Mononuclear cell (primary cell): ENCODE results near the gene ONECUT1. TPM values are rescaled to one million over a fixed set of nuclear protein-coding genes. Genes with fewer than 3 reads are reported as not detected.

Experiments used
- H3K27me3 ChIP-seq: 2 replicates; pipeline ENCODE4 v1.6.0; 2011; ENCODE audit warnings: low read length, control low read depth; ENCODE audit not compliant: insufficient read depth
- H3K4me1 ChIP-seq: 2 replicates; pipeline ENCODE4 v1.5.1; 2011; ENCODE audit warnings: mild to moderate bottlenecking, low read length, control low read depth; ENCODE audit not compliant: insufficient read depth
- H3K4me3 ChIP-seq: 2 replicates; pipeline ENCODE4 v1.5.1; 2011; ENCODE audit warnings: mild to moderate bottlenecking, low read length, moderate library complexity
- H3K9me3 ChIP-seq: 2 replicates; pipeline ENCODE4 v1.5.1; 2011; ENCODE audit warnings: low read depth, mild to moderate bottlenecking, control low read depth, low read length
- total RNA-seq: library from RNA; depleted of rRNA; stranded (reverse); fragments of >200 nt; gene quantifications from one replicate; pipeline ENCODE4 v1.2.3, GENCODE V29; 2012

ONECUT1 gene
- total RNA-seq, 1 donor: 0.10 TPM

- Histone ChIP-seq H3K4me3 (no peak overlapping the region), H3K9me3 (no peaks in the 10 kb centered on the region), H3K4me1 (no peaks in the 10 kb centered on the region), H3K27me3 (peaks cover 63% of the 10 kb centered on the region)
These were observed 17.4 kb downstream of the ONECUT1 start for GRCh38 chr15:52772766-52773165.

GRCh38 chr15:52765785-52766184, 24.4 kb downstream of the ONECUT1 start:
- no peaks in the 10 kb centered on the region for H3K4me1 ChIP-seq
- no peaks in the 10 kb centered on the region for H3K9me3 ChIP-seq
- H3K27me3 ChIP-seq: peaks cover 25% of the 10 kb centered on the region
- no peak overlapping the region for H3K4me3 ChIP-seq

- Histone ChIP-seq H3K9me3 (no peaks in the 10 kb centered on the region), H3K27me3 (peaks cover 17% of the 10 kb centered on the region), H3K4me3 (no peak overlapping the region), H3K4me1 (no peaks in the 10 kb centered on the region)
These were observed 25.4 kb downstream of the ONECUT1 start for GRCh38 chr15:52764731-52765130.

GRCh38 chr15:52762621-52763020, 27.5 kb downstream of the ONECUT1 start:
- Histone ChIP-seq H3K9me3 (no peaks in the 10 kb centered on the region), H3K4me3 (no peak overlapping the region), H3K27me3 (peaks cover 6% of the 10 kb centered on the region), H3K4me1 (no peaks in the 10 kb centered on the region)

GRCh38 chr15:52760562-52760961, 29.6 kb downstream of the ONECUT1 start:
- Histone ChIP-seq H3K4me1 (no peaks in the 10 kb centered on the region), H3K27me3 (peaks cover 5% of the 10 kb centered on the region), H3K9me3 (no peaks in the 10 kb centered on the region), H3K4me3 (no peak overlapping the region)

- peaks cover 5% of the 10 kb centered on the region for H3K27me3 ChIP-seq
- H3K4me1 ChIP-seq: no peaks in the 10 kb centered on the region
- H3K4me3 ChIP-seq: no peak overlapping the region
- no peaks in the 10 kb centered on the region for H3K9me3 ChIP-seq
These were observed 30.2 kb downstream of the ONECUT1 start for GRCh38 chr15:52759969-52760368.

- no peaks in the 10 kb centered on the region for H3K9me3 ChIP-seq
- H3K27me3 ChIP-seq: peaks cover 15% of the 10 kb centered on the region
These were observed 32.6 kb downstream of the ONECUT1 start for GRCh38 chr15:52757496-52757895.

GRCh38 chr15:52751522-52751921, 38.6 kb downstream of the ONECUT1 start:
- H3K9me3 ChIP-seq: no peaks in the 10 kb centered on the region
- no peak overlapping the region for H3K4me3 ChIP-seq
- H3K4me1 ChIP-seq: no peaks in the 10 kb centered on the region
- peaks cover 36% of the 10 kb centered on the region for H3K27me3 ChIP-seq

More at GRCh38 chr15:52757496-52757895, 32.6 kb downstream of the ONECUT1 start:
- H3K4me3 ChIP-seq: no peak overlapping the region
- H3K4me1 ChIP-seq: no peaks in the 10 kb centered on the region

GRCh38 chr15:52749258-52749657, 40.9 kb downstream of the ONECUT1 start:
- Histone ChIP-seq H3K27me3 (peaks cover 37% of the 10 kb centered on the region), H3K9me3 (no peaks in the 10 kb centered on the region), H3K4me1 (no peaks in the 10 kb centered on the region), H3K4me3 (no peak overlapping the region)

GRCh38 chr15:52746162-52746757, 43.9 kb downstream of the ONECUT1 start:
- Histone ChIP-seq H3K9me3 (no peaks in the 10 kb centered on the region), H3K4me1 (no peaks in the 10 kb centered on the region), H3K4me3 (no peak overlapping the region)

GRCh38 chr15:52745326-52746161, 44.6 kb downstream of the ONECUT1 start:
- H3K4me1 ChIP-seq: no peaks in the 10 kb centered on the region
- no peak overlapping the region for H3K4me3 ChIP-seq
- H3K27me3 ChIP-seq: peaks cover 12% of the 10 kb centered on the region
- no peaks in the 10 kb centered on the region for H3K9me3 ChIP-seq

More at GRCh38 chr15:52746162-52746757, 43.9 kb downstream of the ONECUT1 start:
- H3K27me3 ChIP-seq: peaks cover 18% of the 10 kb centered on the region

GRCh38 chr15:52738311-52738710, 51.8 kb downstream of the ONECUT1 start:
- H3K4me3 ChIP-seq: no peak overlapping the region
- no peaks in the 10 kb centered on the region for H3K27me3 ChIP-seq

GRCh38 chr15:52737720-52738119, 52.4 kb downstream of the ONECUT1 start:
- no peak overlapping the region for H3K4me3 ChIP-seq
- no peaks in the 10 kb centered on the region for H3K27me3 ChIP-seq
- H3K4me1 ChIP-seq: no peaks in the 10 kb centered on the region
- H3K9me3 ChIP-seq: no peaks in the 10 kb centered on the region

More at GRCh38 chr15:52738311-52738710, 51.8 kb downstream of the ONECUT1 start:
- Histone ChIP-seq H3K4me1 (no peaks in the 10 kb centered on the region), H3K9me3 (no peaks in the 10 kb centered on the region)

GRCh38 chr15:52735231-52736089, 54.7 kb downstream of the ONECUT1 start:
- H3K27me3 ChIP-seq: no peaks in the 10 kb centered on the region
- peaks cover 2% of the 10 kb centered on the region for H3K4me1 ChIP-seq
- H3K9me3 ChIP-seq: no peaks in the 10 kb centered on the region
- no peak overlapping the region for H3K4me3 ChIP-seq

- Histone ChIP-seq H3K4me1 (peaks cover 7% of the 10 kb centered on the region), H3K9me3 (no peaks in the 10 kb centered on the region), H3K4me3 (no peak overlapping the region), H3K27me3 (no peaks in the 10 kb centered on the region)
These were observed 55.8 kb downstream of the ONECUT1 start for GRCh38 chr15:52734329-52734728.
